H1 (cell line): ENCODE data around the gene MRGPRE. TPM values are rescaled to one million over a fixed set of nuclear protein-coding genes. Genes with fewer than 3 reads are reported as not detected.
A peak's percentile ranks its signal among the peaks of the same experiment; 100 is the strongest.

Experiments used
- CTCF ChIA-PET: fragments of 300-600 bp; sonication (Branson Sonifier 250); formaldehyde crosslinking; loops from one replicate; lab custom pipeline; 2021; ENCODE audit not compliant: partially characterized antibody; lab: Charles Lee
- POLR2A ChIA-PET: fragments of 300-600 bp; sonication (Branson Sonifier 250); formaldehyde crosslinking; loops from one replicate; lab custom pipeline; 2021; ENCODE audit warnings: inconsistent platforms; ENCODE audit not compliant: partially characterized antibody; lab: Charles Lee
- DNase-seq, 2 experiments: peaks; one replicate each; pipeline versions ENCODE4 v3.0.0 to v3.0.0-alpha.2; 2010 to 2022; ENCODE audit warnings: low spot score in 2 of 2, low read depth in 1 of 2, mixed read lengths in 1 of 2
- FAIRE-seq: peaks from 2 replicates; lab custom pipeline; 2011; peaks lifted over from hg19 to GRCh38; lab: Jason Lieb, UNC
- H2AFZ ChIP-seq: 2 replicates; pipeline ENCODE4 v1.8.1; 2012; ENCODE audit warnings: low read length, inconsistent platforms
- H2AK5ac ChIP-seq: 2 replicates; pipeline ENCODE4 v1.6.1; 2013; ENCODE audit warnings: low read depth, low read length
- H2BK120ac ChIP-seq: replicated peaks from 2 replicates; pipeline ENCODE3; 2013; ENCODE audit warnings: low read depth, low read length, inconsistent platforms
- H2BK12ac ChIP-seq: 2 replicates; pipeline ENCODE4 v1.6.1; 2013; ENCODE audit warnings: low read depth, low read length
- H2BK15ac ChIP-seq: 2 replicates; pipeline ENCODE4 v1.6.1; 2013; ENCODE audit warnings: low read length
- H2BK20ac ChIP-seq: 2 replicates; pipeline ENCODE4 v1.6.1; 2013; ENCODE audit warnings: low read length
- H2BK5ac ChIP-seq: 2 replicates; pipeline ENCODE4 v1.6.1; 2013; ENCODE audit warnings: low read depth, low read length
- H3K14ac ChIP-seq: 2 replicates; pipeline ENCODE4 v1.6.1; 2013; ENCODE audit warnings: inconsistent platforms; ENCODE audit not compliant: insufficient read length
- H3K18ac ChIP-seq: 2 replicates; pipeline ENCODE4 v1.6.1; 2013; ENCODE audit warnings: low read length; ENCODE audit errors: extremely low read depth
- H3K23ac ChIP-seq: 2 replicates; pipeline ENCODE4 v1.6.1; 2013; ENCODE audit warnings: inconsistent platforms; ENCODE audit not compliant: insufficient read length
- H3K23me2 ChIP-seq: 2 replicates; pipeline ENCODE4 v1.6.1; 2013; ENCODE audit warnings: low read depth, low read length
- H3K27ac ChIP-seq: 2 replicates; pipeline ENCODE4 v1.6.1; 2011; ENCODE audit warnings: low read depth, low read length, inconsistent platforms
- H3K27me3 ChIP-seq, 4 experiments: replicated peaks in 1 of 4; 1 replicate in 1 of 4; 2 replicates in 3 of 4; pipeline versions ENCODE4 v1.6.1 to v1.8.1; 2011 to 2013; ENCODE audit warnings: low read length in 3 of 4, mild to moderate bottlenecking in 3 of 4, inconsistent platforms in 2 of 4, mixed read lengths in 2 of 4, moderate library complexity in 1 of 4; ENCODE audit not compliant: control insufficient read depth in 3 of 4, insufficient read depth in 3 of 4; ENCODE audit errors: extremely low read depth in 1 of 4
- H3K36me3 ChIP-seq, 4 experiments: 2 replicates each; pipeline versions ENCODE4 v1.6.1 to v1.8.1; 2011 to 2013; ENCODE audit warnings: mild to moderate bottlenecking in 4 of 4, low read length in 3 of 4, moderate library complexity in 2 of 4, control low read depth in 1 of 4, inconsistent platforms in 1 of 4; ENCODE audit not compliant: insufficient read depth in 4 of 4, control insufficient read depth in 2 of 4
- H3K4ac ChIP-seq: replicated peaks from 2 replicates; pipeline ENCODE3; 2013; ENCODE audit warnings: low read length, low read depth, mixed read lengths, inconsistent platforms; ENCODE audit not compliant: insufficient read length
- H3K4me1 ChIP-seq, 4 experiments: replicated peaks in 1 of 4; 1 replicate in 1 of 4; 2 replicates in 3 of 4; pipeline versions ENCODE4 v1.6.1 to v1.8.1; 2011 to 2013; ENCODE audit warnings: low read length in 3 of 4, inconsistent platforms in 2 of 4, mixed read lengths in 1 of 4; ENCODE audit not compliant: insufficient read depth in 4 of 4, control insufficient read depth in 3 of 4
- H3K4me2 ChIP-seq, 2 experiments: 2 replicates each; pipeline versions ENCODE4 v1.6.1 to v1.8.1; 2011 to 2013; ENCODE audit warnings: low read depth in 2 of 2, low read length in 2 of 2, control low read depth in 1 of 2, inconsistent platforms in 1 of 2, mild to moderate bottlenecking in 1 of 2; ENCODE audit not compliant: insufficient read depth in 1 of 2
- H3K4me3 ChIP-seq, 4 experiments: fragments of 200-600, 300-600 bp in 1 of 4; sonication (generic), shearing (Covaris generic), sonication (Bioruptor Twin) in 1 of 4; 2 replicates each; pipeline versions ENCODE4 v1.5.1 to v1.8.1; 2011 to 2016; ENCODE audit warnings: low read length in 4 of 4, low read depth in 3 of 4, control low read depth in 2 of 4, inconsistent platforms in 2 of 4, mild to moderate bottlenecking in 2 of 4, mixed read lengths in 1 of 4, moderate library complexity in 1 of 4; ENCODE audit not compliant: insufficient read depth in 2 of 4; ENCODE audit errors: extremely low read depth in 1 of 4
- H3K56ac ChIP-seq: replicated peaks from 2 replicates; pipeline ENCODE3; 2013; ENCODE audit warnings: low read depth, mild to moderate bottlenecking, mixed read lengths, low read length, inconsistent platforms; ENCODE audit not compliant: insufficient read length
- H3K79me1 ChIP-seq: 2 replicates; pipeline ENCODE4 v1.6.1; 2013; ENCODE audit warnings: low read depth, low read length, control low read depth
- H3K79me2 ChIP-seq, 2 experiments: 2 replicates each; pipeline versions ENCODE4 v1.6.1 to v1.8.1; 2012 to 2013; ENCODE audit warnings: low read length in 2 of 2, mild to moderate bottlenecking in 2 of 2, inconsistent platforms in 1 of 2; ENCODE audit not compliant: insufficient read depth in 2 of 2, control insufficient read depth in 1 of 2
- H3K9ac ChIP-seq, 4 experiments: replicated peaks in 1 of 4; 1 replicate in 1 of 4; 2 replicates in 3 of 4; pipeline versions ENCODE4 v1.6.1 to v1.8.1; 2011 to 2013; ENCODE audit warnings: low read depth in 3 of 4, low read length in 3 of 4, control low read depth in 2 of 4, mild to moderate bottlenecking in 2 of 4, moderate library complexity in 2 of 4, inconsistent platforms in 1 of 4; ENCODE audit errors: extremely low read depth in 1 of 4
- H3K9me3 ChIP-seq, 2 experiments: 2 replicates each; pipeline versions ENCODE4 v1.6.1 to v1.8.1; 2012 to 2013; ENCODE audit warnings: mild to moderate bottlenecking in 2 of 2, moderate library complexity in 2 of 2, control low read depth in 1 of 2, inconsistent platforms in 1 of 2, low read depth in 1 of 2, low read length in 1 of 2, mixed read lengths in 1 of 2; ENCODE audit not compliant: insufficient read depth in 2 of 2
- H4K20me1 ChIP-seq, 2 experiments: replicated peaks in 1 of 2; 2 replicates each; pipeline versions ENCODE3 to v1.8.1; 2011 to 2013; ENCODE audit warnings: inconsistent platforms in 2 of 2, low read length in 2 of 2, mild to moderate bottlenecking in 1 of 2; ENCODE audit not compliant: insufficient read depth in 2 of 2, control insufficient read depth in 1 of 2
- H4K5ac ChIP-seq: 2 replicates; pipeline ENCODE4 v1.6.1; 2013; ENCODE audit warnings: low read length, low read depth, mixed read lengths, inconsistent platforms; ENCODE audit not compliant: insufficient read length
- H4K8ac ChIP-seq: 2 replicates; pipeline ENCODE4 v1.8.0; 2013; ENCODE audit warnings: mild to moderate bottlenecking, moderate library complexity, low read length, inconsistent platforms; ENCODE audit not compliant: insufficient read depth; ENCODE audit errors: extremely low read depth
- H4K91ac ChIP-seq: replicated peaks from 2 replicates; pipeline ENCODE3; 2013; ENCODE audit warnings: low read length, mixed read lengths, inconsistent platforms; ENCODE audit not compliant: insufficient read length
- KDM1A ChIP-seq: fragments of 200-600, 300-600 bp; sonication (generic); IDR thresholded peaks from 2 replicates; pipeline ENCODE4 v1.7.1; 2016; ENCODE audit warnings: mild to moderate bottlenecking, low read length, borderline replicate concordance
- POU5F1 ChIP-seq: IDR thresholded peaks from 2 replicates; pipeline ENCODE4 v1.6.1; 2011; ENCODE audit warnings: low read depth, mild to moderate bottlenecking, low read length, moderate library complexity
- WGBS, 2 experiments: shearing (Covaris generic) in 1 of 2; methylation state at CpG; one replicate each; pipeline versions ENCODE4 v1.1.6 to v1.1.7; 2013 to 2015; ENCODE audit warnings: low lambda C conversion rate in 2 of 2, mixed read lengths in 2 of 2, inconsistent platforms in 1 of 2, low coverage in 1 of 2, missing lambda C conversion rate in 1 of 2; ENCODE audit not compliant: insufficient replicate concordance in 2 of 2, insufficient coverage in 1 of 2, insufficient read length in 1 of 2; ENCODE audit errors: extremely low coverage in 1 of 2, missing lambda C conversion rate in 1 of 2; 5-methylcytosine and 5-hydroxymethylcytosine counted together
- polyA plus RNA-seq, 7 experiments: library from polyadenylated mRNA; depleted of rRNA in 3 of 7; stranded (reverse) in 5 of 7; unstranded in 2 of 7; fragments of >200 nt in 5 of 7; fragments of 200-250 nt in 2 of 7; gene quantifications; 1 replicate in 5 of 7; 2 replicates in 1 of 7; 4 replicates in 1 of 7; pipeline versions ENCODE4 v1.2.1 to v1.2.3, GENCODE V29; 2011 to 2013; ENCODE audit warnings: missing spikeins in 2 of 7, mixed read lengths in 2 of 7
- total RNA-seq: library from RNA; stranded (reverse); fragmentation: NEBNext Ultra II Directional; extraction: Animal tissue kit (Norgen Biotek cat#: 25700); gene quantifications from 2 replicates; pipeline ENCODE4 v1.2.1, GENCODE V29; 2021
- TF ChIP-seq, protein P1 (sequence below), 3 experiments: IDR thresholded peaks; 1 replicate in 2 of 3; 2 replicates in 1 of 3; pipeline versions ENCODE4 v1.5.1 to v1.6.1; 2011; ENCODE audit warnings: low read length in 3 of 3, mild to moderate bottlenecking in 3 of 3, inconsistent platforms in 2 of 3, low read depth in 1 of 3, moderate library complexity in 1 of 3; ENCODE audit not compliant: insufficient read depth in 1 of 3; ENCODE audit errors: control extremely low read depth in 1 of 3

The MRGPRE gene
- total and polyA plus RNA-seq, 2 of the 8 experiments (the other 6 are each of a cell fraction or from before 2014, with no cell fraction given), result not detected

- ChIA-PET CTCF (interaction anchor here (0.7 to 1.4 kb wide), 2 partner anchors 19 to 29 kb away, joined by 3 to 4 read pairs; no protein-coding TSS in a partner anchor), POLR2A (no interaction called here)
- Histone ChIP-seq H3K9me3 (0 out of 4 replicates have a peak, but pooled peaks cover 0 to 2% of the 10 kb centered on the region in 2 experiments), H3K23me2 (peaks cover 3% of the 10 kb centered on the region), H2BK15ac (no peak overlapping the region), H2AK5ac (no peak overlapping the region), H3K27ac (no peak overlapping the region), H3K4me3 (no peak overlapping the region), H2BK20ac (no peak overlapping the region), H3K9ac (no peak overlapping the region), H3K79me1 (no peaks in the 10 kb centered on the region), H3K4me2 (no peak overlapping the region), H4K20me1 (no peaks in the 10 kb centered on the region), H3K79me2 (no peaks in the 10 kb centered on the region), H2BK120ac (no peak overlapping the region), H2AFZ (no peak overlapping the region), H4K8ac (no peak overlapping the region), H3K18ac (no peak overlapping the region), H3K4ac (no peak overlapping the region), H2BK5ac (no peak overlapping the region), H3K36me3 (no peaks in the 10 kb centered on the region), H3K56ac (no peak overlapping the region), H3K14ac (no peak overlapping the region), H4K5ac (no peak overlapping the region), H3K23ac (no peak overlapping the region), H2BK12ac (no peak overlapping the region), H4K91ac (no peak overlapping the region), H3K27me3 (no peaks in the 10 kb centered on the region), H3K4me1 (peaks cover 5 to 16% (median 10%) of the 10 kb centered on the region in 4 experiments)
- FAIRE-seq (no peak), DNase-seq (no peak)
- 86% methylated on average over 11 of the region's 11 CpGs; no CpG with 5 or more reads in 1 of the 2 experiments for WGBS, 2 experiments
- TF ChIP-seq KDM1A (peak; percentile 33; the same call in 1 of the 2 replicates), POU5F1 (no peak)
- TF ChIP-seq, protein P1, sequence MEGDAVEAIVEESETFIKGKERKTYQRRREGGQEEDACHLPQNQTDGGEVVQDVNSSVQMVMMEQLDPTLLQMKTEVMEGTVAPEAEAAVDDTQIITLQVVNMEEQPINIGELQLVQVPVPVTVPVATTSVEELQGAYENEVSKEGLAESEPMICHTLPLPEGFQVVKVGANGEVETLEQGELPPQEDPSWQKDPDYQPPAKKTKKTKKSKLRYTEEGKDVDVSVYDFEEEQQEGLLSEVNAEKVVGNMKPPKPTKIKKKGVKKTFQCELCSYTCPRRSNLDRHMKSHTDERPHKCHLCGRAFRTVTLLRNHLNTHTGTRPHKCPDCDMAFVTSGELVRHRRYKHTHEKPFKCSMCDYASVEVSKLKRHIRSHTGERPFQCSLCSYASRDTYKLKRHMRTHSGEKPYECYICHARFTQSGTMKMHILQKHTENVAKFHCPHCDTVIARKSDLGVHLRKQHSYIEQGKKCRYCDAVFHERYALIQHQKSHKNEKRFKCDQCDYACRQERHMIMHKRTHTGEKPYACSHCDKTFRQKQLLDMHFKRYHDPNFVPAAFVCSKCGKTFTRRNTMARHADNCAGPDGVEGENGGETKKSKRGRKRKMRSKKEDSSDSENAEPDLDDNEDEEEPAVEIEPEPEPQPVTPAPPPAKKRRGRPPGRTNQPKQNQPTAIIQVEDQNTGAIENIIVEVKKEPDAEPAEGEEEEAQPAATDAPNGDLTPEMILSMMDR (IDR thresholded peaks at IDR 0.05; ENCODE audit: control extremely low read depth in 1 of 3, insufficient read depth in 1 of 3, low read depth in 1 of 3, low read length in 3 of 3), result peak in 2 of 3 experiments; percentile 1 to 13; a peak in 1 of 4 replicates
Measured at GRCh38 chr11:3186166-3186953, 45.9 kb downstream of the MRGPRE start.
